Lower leg skin (tissue), 4 donors: ENCODE data around the gene WBP2. TPM values are rescaled to one million over a fixed set of nuclear protein-coding genes. Genes with fewer than 3 reads are reported as not detected.

Experiments used
- DNase-seq, 2 donors: peaks; one replicate each; pipeline ENCODE4 v3.0.0-alpha.2; 2019; ENCODE audit warnings: low spot score in 2 of 2
- H3K4me3 ChIP-seq: fragments of 200-600 bp; sonication (generic); 2 replicates; pipeline ENCODE4 v1.5.1; 2017; ENCODE audit warnings: mild to moderate bottlenecking, low read depth; ENCODE audit not compliant: poor library complexity, severe bottlenecking
- POLR2A ChIP-seq, 2 donors: fragments of 450-650 bp; IDR thresholded peaks; one replicate each; pipeline ENCODE4 v1.6.1; 2016 to 2017; ENCODE audit warnings: antibody characterized with exemption in 2 of 2, mild to moderate bottlenecking in 1 of 2, moderate library complexity in 1 of 2
- WGBS, 2 donors: methylation state at CpG; one replicate each; pipeline ENCODE4 v1.1.5; 2018; 5-methylcytosine and 5-hydroxymethylcytosine counted together
- intact Hi-C: fragments of 100-400 bp; cut with DNase I; formaldehyde crosslinking; loops from one replicate; pipeline ENCODE4 v1.15.0; 2023; ENCODE audit warnings: low total_unique reads
- total RNA-seq, 4 donors: library from RNA; depleted of rRNA; stranded (reverse); fragments of >200 nt; gene quantifications; one replicate each; pipeline ENCODE4 v1.1.0, GENCODE V29; 2016
- TF ChIP-seq, protein P1 (sequence below), 3 donors: fragments of 450-650 bp; IDR thresholded peaks; one replicate each; pipeline ENCODE4 v1.5.1; 2016; ENCODE audit warnings: antibody characterized with exemption in 3 of 3, mild to moderate bottlenecking in 3 of 3, moderate library complexity in 2 of 3

WBP2 gene
- total RNA-seq, 4 donors from 2014 or later: 74.2 to 149 (median 93.8) TPM

DNA sequence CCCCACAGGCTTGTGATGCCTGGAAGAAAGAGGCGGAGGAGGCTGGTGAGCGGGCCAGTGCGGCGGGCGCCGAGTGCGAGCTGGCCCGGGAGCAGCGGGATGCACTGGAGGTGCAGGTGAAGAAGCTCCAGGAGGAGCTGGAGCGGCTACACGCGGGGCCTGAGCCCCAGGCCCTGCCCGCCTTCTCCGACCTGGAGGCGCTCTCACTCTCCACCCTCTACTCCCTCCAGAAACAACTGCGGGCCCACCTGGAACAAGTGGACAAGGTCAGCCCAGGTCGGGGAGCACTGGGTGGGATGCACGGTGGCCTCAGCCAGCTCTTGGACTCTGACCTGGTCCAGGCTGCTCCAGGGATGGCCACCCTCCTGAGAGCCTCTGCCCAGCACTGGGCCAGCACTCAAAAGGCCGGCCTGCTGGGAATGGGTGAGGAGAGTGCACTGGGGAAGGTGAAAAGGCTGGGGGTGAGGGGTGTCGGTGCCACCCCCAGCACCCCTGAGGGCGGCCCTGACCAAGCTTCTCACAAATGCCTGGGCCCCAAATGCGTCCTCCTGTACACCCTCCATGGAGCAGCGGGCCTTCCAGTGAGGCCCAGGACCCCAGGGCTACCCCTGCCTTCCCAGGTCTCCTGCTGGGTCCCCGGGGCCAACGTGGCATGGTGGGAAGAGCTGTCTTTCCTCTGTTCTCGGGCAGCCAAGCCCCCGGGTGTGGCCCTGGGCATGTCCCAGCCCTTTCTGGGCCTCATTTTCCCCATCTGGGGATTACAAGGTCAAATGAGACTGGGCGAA is 31.7 kb downstream of the WBP2 start:
- no peak overlapping the region for H3K4me3 ChIP-seq
- WGBS, 2 donors: 84 to 89% methylated on average over 26 to 28 of the region's 28 CpGs
- no peak for TF ChIP-seq POLR2A (IDR thresholded peaks at IDR 0.05)
- TF ChIP-seq, protein P1, sequence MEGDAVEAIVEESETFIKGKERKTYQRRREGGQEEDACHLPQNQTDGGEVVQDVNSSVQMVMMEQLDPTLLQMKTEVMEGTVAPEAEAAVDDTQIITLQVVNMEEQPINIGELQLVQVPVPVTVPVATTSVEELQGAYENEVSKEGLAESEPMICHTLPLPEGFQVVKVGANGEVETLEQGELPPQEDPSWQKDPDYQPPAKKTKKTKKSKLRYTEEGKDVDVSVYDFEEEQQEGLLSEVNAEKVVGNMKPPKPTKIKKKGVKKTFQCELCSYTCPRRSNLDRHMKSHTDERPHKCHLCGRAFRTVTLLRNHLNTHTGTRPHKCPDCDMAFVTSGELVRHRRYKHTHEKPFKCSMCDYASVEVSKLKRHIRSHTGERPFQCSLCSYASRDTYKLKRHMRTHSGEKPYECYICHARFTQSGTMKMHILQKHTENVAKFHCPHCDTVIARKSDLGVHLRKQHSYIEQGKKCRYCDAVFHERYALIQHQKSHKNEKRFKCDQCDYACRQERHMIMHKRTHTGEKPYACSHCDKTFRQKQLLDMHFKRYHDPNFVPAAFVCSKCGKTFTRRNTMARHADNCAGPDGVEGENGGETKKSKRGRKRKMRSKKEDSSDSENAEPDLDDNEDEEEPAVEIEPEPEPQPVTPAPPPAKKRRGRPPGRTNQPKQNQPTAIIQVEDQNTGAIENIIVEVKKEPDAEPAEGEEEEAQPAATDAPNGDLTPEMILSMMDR (IDR thresholded peaks at IDR 0.05): no peak
- intact Hi-C loops: no loop called here
- no peak for DNase-seq

DNA sequence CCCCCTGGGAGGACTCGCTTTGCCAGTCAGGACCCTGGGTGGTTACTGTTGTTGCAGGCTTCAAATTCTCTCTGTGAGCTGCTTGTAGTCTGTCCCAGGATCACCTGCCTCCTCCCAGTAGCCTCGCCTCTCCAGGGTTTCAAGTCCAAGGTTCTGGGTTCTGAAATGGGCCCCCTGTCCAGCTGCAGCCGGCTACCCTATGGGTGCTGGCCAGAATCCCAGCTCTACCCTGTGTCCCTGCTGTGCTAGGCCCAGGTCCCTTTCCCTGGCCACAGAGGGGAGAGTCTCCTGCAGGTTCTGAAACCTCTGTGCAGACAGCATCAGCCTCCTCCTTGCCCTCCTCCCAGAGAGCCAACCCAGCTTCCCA is 32.4 kb downstream of the WBP2 start:
- 68 to 85% methylated on average over 3 of the region's 3 CpGs for WGBS, 2 donors
- DNase-seq: no peak
- no peak for TF ChIP-seq POLR2A (IDR thresholded peaks at IDR 0.05)
- TF ChIP-seq, protein P1 (IDR thresholded peaks at IDR 0.05): no peak
- no peak overlapping the region for H3K4me3 ChIP-seq
- intact Hi-C loops: no loop called here

DNA sequence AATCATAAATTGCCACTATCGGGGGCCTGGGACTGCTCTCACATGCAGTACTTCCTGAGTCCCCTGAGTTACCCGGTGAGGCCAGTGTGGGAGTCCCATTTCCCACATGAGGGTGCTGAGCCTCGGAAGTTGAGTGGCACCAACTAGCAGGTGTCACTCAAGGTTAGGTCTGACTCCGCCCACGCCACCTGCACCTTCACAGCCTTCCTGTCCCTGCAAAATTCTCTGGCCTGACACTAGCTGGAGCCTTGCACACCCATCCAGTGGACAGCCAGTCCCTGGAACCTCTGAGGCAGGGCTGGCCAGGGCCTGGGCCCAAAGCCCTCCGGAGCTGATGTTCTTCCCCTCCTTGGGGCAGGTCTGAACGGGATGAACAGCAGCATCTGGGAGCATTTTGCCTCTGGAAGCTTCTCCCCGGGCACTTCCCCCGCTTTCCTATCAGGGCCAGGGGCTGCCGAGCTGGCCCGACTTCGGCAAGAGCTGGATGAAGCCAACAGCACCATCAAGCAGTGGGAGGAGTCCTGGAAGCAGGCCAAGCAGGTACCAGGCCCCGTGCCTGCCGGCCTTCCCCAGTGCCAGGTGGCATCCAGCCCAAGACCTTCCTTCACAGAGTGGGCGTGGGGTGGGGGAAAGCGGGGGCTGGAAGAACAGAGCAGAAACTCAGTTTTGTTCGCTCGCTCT is 32.9 kb downstream of the WBP2 start:
- TF ChIP-seq POLR2A (IDR thresholded peaks at IDR 0.05): no peak
- TF ChIP-seq, protein P1 (IDR thresholded peaks at IDR 0.05): no peak
- no peak overlapping the region for H3K4me3 ChIP-seq
- 47% methylated on average over 18 of the region's 18 CpGs for WGBS, 2 donors
- intact Hi-C loops: no loop called here
- no peak for DNase-seq

DNA sequence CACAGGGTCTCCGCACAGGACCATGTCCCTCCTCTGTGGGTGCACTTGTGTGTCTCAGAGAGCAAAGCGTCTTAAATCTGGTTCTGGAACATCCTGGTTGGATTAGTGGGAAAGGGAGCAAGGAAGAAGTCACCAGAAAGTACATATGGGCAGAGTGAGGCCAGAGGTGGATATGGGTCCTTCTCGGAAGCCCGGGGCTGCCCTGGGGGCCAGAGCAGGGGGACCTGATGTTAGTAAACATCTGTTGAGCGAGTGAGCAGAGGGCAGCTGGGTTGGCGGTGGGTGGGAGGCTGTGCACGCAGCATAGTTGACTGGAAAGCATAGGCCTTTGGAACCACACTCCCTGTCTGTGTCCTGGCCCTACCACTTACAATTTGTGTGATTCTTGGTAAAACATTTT is 33.6 kb downstream of the WBP2 start:
- intact Hi-C loops: no loop called here
- TF ChIP-seq, protein P1 (IDR thresholded peaks at IDR 0.05): no peak
- TF ChIP-seq POLR2A (IDR thresholded peaks at IDR 0.05): no peak
- 88 to 91% methylated on average over 7 of the region's 7 CpGs for WGBS, 2 donors

DNA sequence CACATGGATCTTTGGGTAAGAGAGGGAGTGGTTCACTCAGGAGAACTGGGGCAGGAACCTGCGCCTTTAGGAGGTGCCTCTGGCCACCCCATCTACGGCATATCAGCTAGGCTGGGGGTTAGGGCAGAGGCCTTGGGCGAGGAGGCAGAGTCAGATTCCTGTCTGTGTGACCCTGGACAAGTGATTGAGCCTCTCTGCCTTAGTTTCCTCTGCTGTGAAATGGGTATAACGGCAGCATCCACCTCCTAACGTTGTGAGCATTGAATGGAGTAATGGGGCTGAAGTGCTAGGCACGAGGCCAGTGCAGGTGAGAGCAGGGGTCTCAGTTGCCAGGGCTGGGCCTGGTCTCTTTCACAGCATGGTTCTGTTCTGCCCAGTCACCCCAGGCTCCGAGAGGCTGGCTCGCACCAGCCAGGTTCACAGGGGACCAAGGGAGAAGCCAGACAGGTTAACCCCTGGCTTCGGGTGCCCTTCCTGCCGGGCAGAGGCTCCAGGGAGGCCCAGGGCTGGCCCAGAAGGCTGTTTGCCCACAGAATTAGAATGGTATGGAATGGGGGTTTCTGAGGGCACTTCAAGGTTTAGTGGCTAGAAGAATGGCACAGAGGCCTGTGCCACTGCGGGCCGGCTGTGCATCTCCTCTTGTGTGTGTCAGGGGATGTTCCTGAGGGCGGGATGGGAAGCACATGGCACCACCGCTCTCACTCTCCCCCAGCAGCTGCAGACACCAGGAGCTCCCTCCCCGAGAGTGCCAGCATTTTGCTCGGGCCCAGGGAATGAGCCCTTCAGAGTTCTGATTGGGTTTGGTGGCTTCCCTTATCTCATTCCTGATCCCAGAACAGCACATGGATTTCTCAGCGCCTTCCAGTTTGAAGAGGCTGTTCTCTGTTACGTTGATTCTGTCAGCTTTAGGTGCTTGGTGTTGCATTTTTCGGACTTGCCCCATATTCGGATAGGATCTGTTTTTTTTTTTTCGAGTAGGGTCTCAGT is 34.7 kb downstream of the WBP2 start:
- WGBS, 2 donors: 77 to 87% methylated on average over 18 to 21 of the region's 21 CpGs
- no peak overlapping the region for H3K4me3 ChIP-seq
- intact Hi-C loops: no loop called here
- no peak for TF ChIP-seq POLR2A (IDR thresholded peaks at IDR 0.05)
- TF ChIP-seq, protein P1 (IDR thresholded peaks at IDR 0.05): no peak
- DNase-seq: no peak

More for the DNA sequence above, 33.6 kb downstream of the WBP2 start:
- DNase-seq: no peak
- no peak overlapping the region for H3K4me3 ChIP-seq
